Fibroblast of lung (primary cell): ENCODE data around the gene CHI3L1. TPM values are rescaled to one million over a fixed set of nuclear protein-coding genes. Genes with fewer than 3 reads are reported as not detected.
A peak's percentile ranks its signal among the peaks of the same experiment; 100 is the strongest.
"Not testable (repeated sequence)": the region's sequence is repeated elsewhere in the genome, so short reads cannot be mapped to it uniquely, and the experiment has no call there.

Experiments
- DNase-seq, 2 donors: peaks; one replicate each; pipeline versions ENCODE4 v3.0.0 to v3.0.0-alpha.2; 2010; ENCODE audit warnings: low read depth in 2 of 2
- H2AFZ ChIP-seq: 2 replicates; pipeline ENCODE4 v1.5.1; 2012; ENCODE audit warnings: low read length, control low read depth, inconsistent platforms
- H3K27ac ChIP-seq: 2 replicates; pipeline ENCODE4 v1.5.1; 2011; ENCODE audit warnings: low read length, control low read depth; ENCODE audit not compliant: insufficient read depth
- H3K27me3 ChIP-seq: 2 replicates; pipeline ENCODE4 v1.5.1; 2011; ENCODE audit warnings: mild to moderate bottlenecking, low read length; ENCODE audit not compliant: control insufficient read depth, insufficient read depth
- H3K36me3 ChIP-seq: 2 replicates; pipeline ENCODE4 v1.5.1; 2011; ENCODE audit warnings: low read length; ENCODE audit not compliant: control insufficient read depth, insufficient read depth
- H3K4me1 ChIP-seq: 2 replicates; pipeline ENCODE4 v1.5.1; 2011; ENCODE audit warnings: low read length; ENCODE audit not compliant: control insufficient read depth, insufficient read depth; ENCODE audit errors: extremely low read depth
- H3K4me2 ChIP-seq: 2 replicates; pipeline ENCODE4 v1.5.1; 2011; ENCODE audit warnings: low read length, control low read depth; ENCODE audit not compliant: insufficient read depth; ENCODE audit errors: extremely low read depth
- H3K4me3 ChIP-seq, 4 experiments: fragments of 200-600 bp in 1 of 4; sonication (generic) in 1 of 4; replicated peaks in 1 of 4; 2 replicates each; pipeline ENCODE4 v1.5.1; 2011 to 2016; ENCODE audit warnings: low read length in 4 of 4, low read depth in 3 of 4, mild to moderate bottlenecking in 3 of 4, control low read depth in 2 of 4, inconsistent platforms in 1 of 4, mixed read lengths in 1 of 4; ENCODE audit not compliant: insufficient read depth in 1 of 4; ENCODE audit errors: control extremely low read depth in 1 of 4
- H3K79me2 ChIP-seq: 2 replicates; pipeline ENCODE4 v1.5.1; 2012; ENCODE audit warnings: mild to moderate bottlenecking, low read length, inconsistent platforms; ENCODE audit not compliant: control insufficient read depth, insufficient read depth
- H3K9ac ChIP-seq: 2 replicates; pipeline ENCODE4 v1.5.1; 2011; ENCODE audit warnings: mild to moderate bottlenecking, low read length, control low read depth; ENCODE audit not compliant: insufficient read depth
- H3K9me3 ChIP-seq: 2 replicates; pipeline ENCODE4 v1.5.1; 2012; ENCODE audit warnings: low read depth, low read length; ENCODE audit not compliant: control insufficient read depth, insufficient read depth
- H4K20me1 ChIP-seq: 2 replicates; pipeline ENCODE4 v1.5.1; 2011; ENCODE audit warnings: low read length; ENCODE audit not compliant: control insufficient read depth, insufficient read depth; ENCODE audit errors: extremely low read depth
- EZH2 ChIP-seq: IDR thresholded peaks from 2 replicates; pipeline ENCODE4 v1.5.1; 2012; ENCODE audit warnings: low read length, control low read depth, mild to moderate bottlenecking; ENCODE audit errors: missing control alignments
- polyA minus RNA-seq: library from RNA; depleted of rRNA, polyadenylated mRNA; stranded (reverse); fragments of >200 nt; gene quantifications from 2 replicates; pipeline ENCODE4 v1.2.3, GENCODE V29; 2011; ENCODE audit warnings: low replicate concordance
- polyA plus RNA-seq, 2 donors: library from polyadenylated mRNA; depleted of rRNA in 1 of 2; stranded (reverse) in 1 of 2; unstranded in 1 of 2; fragments of >200 nt; gene quantifications; 2 replicates each; pipeline ENCODE4 v1.2.1, GENCODE V29; 2011 to 2012; ENCODE audit warnings: missing spikeins in 1 of 2
- total RNA-seq: library from RNA; depleted of rRNA; stranded (reverse); fragments of >200 nt; gene quantifications from 2 replicates; pipeline ENCODE4 v1.2.1, GENCODE V29; 2014
- TF ChIP-seq, protein P1 (sequence below), 2 donors: IDR thresholded peaks in 1 of 2; conservative IDR thresholded peaks in 1 of 2; 1 replicate in 1 of 2; 2 replicates in 1 of 2; pipeline ENCODE4 v1.5.1; 2011 to 2012; ENCODE audit warnings: low read length in 2 of 2, control low read depth in 1 of 2, inconsistent platforms in 1 of 2, low read depth in 1 of 2, mild to moderate bottlenecking in 1 of 2

CHI3L1 gene
- total RNA-seq (3.0 and 17.5 TPM in 2 replicates), polyA plus RNA-seq (4.2 and 42.8 TPM in 2 replicates), polyA minus RNA-seq (2.0 and 22.4 TPM in 2 replicates)
- polyA plus RNA-seq (2012): 3.6 and 31.3 TPM in 2 replicates

DNA sequence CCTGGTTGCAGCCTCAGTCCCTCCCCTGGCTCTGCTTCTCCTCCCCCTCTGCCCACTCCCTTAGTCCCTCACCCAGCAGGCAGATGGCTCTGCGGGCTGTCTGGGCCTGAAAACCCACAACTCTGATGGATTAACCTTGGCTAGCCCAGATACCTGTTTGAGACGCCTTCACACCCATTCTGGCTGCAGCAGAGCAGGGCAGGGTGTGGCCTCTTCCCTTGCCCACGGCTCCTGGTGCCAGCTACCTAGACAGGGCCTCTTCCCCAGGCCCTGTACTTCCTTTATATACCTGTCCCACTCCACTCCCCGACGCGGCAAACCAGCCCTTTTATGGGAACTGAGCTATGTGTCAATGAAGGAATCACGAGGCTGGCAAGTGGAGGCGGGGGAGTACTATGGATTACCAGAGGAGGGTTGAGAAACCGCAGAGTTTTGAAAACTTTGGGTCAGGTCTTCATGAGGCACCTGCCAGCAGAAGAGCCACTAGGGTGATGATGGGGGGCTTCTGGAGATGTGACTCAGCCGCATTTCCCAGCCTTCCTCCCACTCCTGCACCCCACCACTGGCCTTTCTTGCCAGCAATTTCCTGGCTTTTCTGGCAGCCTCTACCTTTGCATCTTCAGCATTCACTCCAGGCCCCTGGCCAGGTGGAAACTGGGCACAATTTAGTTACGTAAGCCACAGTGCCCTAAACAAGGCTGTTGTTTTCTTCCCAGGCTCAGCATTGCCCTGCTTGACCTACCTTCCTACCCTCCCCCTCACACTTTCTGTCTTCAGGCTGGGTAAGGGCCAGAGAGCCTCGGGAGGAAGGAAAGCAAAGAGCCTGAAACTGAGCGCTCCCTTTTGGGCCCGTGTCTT is at the start of gene CHI3L1:
TSS of gene CHI3L1 (minus strand) at position 259 of the 858 bp plus-strand sequence. CDS start at position 178, 81 bp downstream.
- Histone ChIP-seq H4K20me1 (no peaks in the 10 kb centered on the region), H3K27ac (no peak within 1 kb of the TSS), H3K36me3 (no peaks in the 10 kb centered on the region), H3K4me1 (no peaks in the 10 kb centered on the region), H3K79me2 (no peaks in the 10 kb centered on the region), H3K4me2 (no peak within 1 kb of the TSS), H3K27me3 (no peaks in the 10 kb centered on the region), H3K9ac (no peak within 1 kb of the TSS), H3K4me3 (no peak within 1 kb of the TSS), H3K9me3 (no peaks in the 10 kb centered on the region), H2AFZ (no peak within 1 kb of the TSS)
- DNase-seq: peak in 1 of 2 donors; percentile 13
- TF ChIP-seq EZH2: no peak
- TF ChIP-seq, protein P1, sequence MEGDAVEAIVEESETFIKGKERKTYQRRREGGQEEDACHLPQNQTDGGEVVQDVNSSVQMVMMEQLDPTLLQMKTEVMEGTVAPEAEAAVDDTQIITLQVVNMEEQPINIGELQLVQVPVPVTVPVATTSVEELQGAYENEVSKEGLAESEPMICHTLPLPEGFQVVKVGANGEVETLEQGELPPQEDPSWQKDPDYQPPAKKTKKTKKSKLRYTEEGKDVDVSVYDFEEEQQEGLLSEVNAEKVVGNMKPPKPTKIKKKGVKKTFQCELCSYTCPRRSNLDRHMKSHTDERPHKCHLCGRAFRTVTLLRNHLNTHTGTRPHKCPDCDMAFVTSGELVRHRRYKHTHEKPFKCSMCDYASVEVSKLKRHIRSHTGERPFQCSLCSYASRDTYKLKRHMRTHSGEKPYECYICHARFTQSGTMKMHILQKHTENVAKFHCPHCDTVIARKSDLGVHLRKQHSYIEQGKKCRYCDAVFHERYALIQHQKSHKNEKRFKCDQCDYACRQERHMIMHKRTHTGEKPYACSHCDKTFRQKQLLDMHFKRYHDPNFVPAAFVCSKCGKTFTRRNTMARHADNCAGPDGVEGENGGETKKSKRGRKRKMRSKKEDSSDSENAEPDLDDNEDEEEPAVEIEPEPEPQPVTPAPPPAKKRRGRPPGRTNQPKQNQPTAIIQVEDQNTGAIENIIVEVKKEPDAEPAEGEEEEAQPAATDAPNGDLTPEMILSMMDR (conservative IDR thresholded peaks at IDR 0.05 in 1 of 2, IDR thresholded peaks at IDR 0.05 in 1 of 2; ENCODE audit: low read depth in 1 of 2, low read length in 2 of 2): no peak

DNA sequence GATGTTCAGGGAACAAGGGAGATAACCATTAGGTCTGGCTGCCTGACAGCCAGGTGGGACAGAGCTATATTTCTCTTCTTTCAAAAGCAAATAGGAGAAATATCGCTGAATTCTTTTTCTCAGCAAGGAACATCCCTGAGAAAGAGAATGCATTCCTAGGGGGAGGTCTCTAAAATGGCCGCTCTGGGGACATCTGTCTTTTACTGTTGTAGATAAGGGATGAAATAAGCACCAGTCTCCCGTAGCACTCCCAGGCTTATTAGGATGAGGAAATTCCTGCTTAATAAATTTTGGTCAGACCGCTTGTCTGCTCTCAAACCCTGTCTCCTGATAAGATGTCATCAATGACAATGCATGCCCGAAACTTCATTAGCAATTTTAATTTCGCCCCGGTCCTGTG is 48.4 kb upstream of the CHI3L1 start:
- H3K9me3 ChIP-seq, H3K4me3 ChIP-seq, H3K27ac ChIP-seq, DNase-seq, H3K27me3 ChIP-seq, H3K9ac ChIP-seq, H3K4me1 ChIP-seq, H4K20me1 ChIP-seq, H3K4me2 ChIP-seq, H2AFZ ChIP-seq, H3K79me2 ChIP-seq, H3K36me3 ChIP-seq: not testable (repeated sequence)

DNA sequence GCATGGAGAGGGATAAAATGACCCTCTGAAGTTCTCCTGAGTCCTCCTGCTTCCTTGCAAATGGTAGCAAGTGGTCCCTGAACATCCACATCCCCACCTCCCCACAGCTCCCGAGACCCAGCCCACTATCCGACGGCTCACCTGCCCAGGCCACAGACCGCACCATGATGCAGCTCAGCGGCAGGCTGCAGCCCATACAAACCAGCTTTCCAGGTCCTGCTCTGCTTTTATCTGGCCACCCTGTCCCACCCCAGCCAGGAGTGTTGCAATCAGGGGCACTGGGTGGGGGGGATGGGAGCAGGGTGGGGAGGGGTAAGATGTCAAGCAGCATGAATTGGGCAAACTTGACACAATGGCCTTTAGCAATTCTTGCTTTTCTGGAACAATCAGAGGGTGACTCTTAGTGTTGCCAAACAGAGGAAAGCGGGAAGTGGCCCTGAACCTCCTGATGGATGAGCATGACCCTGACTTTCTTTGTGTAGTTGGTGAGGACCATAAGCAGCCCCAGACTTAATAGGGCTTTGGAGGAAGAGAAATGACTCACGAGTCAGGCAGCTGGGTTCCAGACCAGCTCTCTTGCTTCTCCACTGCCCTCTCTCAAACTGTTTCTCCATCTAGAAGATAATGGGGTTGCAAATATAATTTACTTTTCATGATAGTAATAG is 43.1 kb upstream of the CHI3L1 start, which contains the start of gene CHIT1:
TSS of gene CHIT1 (minus strand) at position 203 of the 665 bp plus-strand sequence. CDS start at position 166, 37 bp downstream.
- Histone ChIP-seq H3K9ac (no peak within 1 kb of the TSS), H3K36me3 (no peaks in the 10 kb centered on the region), H3K4me1 (no peaks in the 10 kb centered on the region), H3K4me3 (no peak within 1 kb of the TSS), H3K27ac (no peak within 1 kb of the TSS), H2AFZ (no peak within 1 kb of the TSS), H3K79me2 (no peaks in the 10 kb centered on the region), H3K4me2 (no peak within 1 kb of the TSS), H3K27me3 (peaks cover 27% of the 10 kb centered on the region), H3K9me3 (no peaks in the 10 kb centered on the region), H4K20me1 (no peaks in the 10 kb centered on the region)
- no peak for TF ChIP-seq EZH2
- TF ChIP-seq, protein P1 (conservative IDR thresholded peaks at IDR 0.05 in 1 of 2, IDR thresholded peaks at IDR 0.05 in 1 of 2; ENCODE audit: low read depth in 1 of 2, low read length in 2 of 2): no peak
- DNase-seq: no peak
